GM11168 (cell line): ENCODE results near the gene GOLGA8F.
"Not testable (repeated sequence)": the region's sequence is repeated elsewhere in the genome, so short reads cannot be mapped to it uniquely, and the experiment has no call there.

ENCODE experiments used
- in situ Hi-C: fragments of 300-500 bp; cut with MboI; formaldehyde crosslinking; loops from one replicate; pipeline ENCODE4 v1.12.0; 2022; ENCODE audit warnings: low sequenced_read_pairs; ENCODE audit not compliant: unreplicated experiment

The GOLGA8F gene, protein sequence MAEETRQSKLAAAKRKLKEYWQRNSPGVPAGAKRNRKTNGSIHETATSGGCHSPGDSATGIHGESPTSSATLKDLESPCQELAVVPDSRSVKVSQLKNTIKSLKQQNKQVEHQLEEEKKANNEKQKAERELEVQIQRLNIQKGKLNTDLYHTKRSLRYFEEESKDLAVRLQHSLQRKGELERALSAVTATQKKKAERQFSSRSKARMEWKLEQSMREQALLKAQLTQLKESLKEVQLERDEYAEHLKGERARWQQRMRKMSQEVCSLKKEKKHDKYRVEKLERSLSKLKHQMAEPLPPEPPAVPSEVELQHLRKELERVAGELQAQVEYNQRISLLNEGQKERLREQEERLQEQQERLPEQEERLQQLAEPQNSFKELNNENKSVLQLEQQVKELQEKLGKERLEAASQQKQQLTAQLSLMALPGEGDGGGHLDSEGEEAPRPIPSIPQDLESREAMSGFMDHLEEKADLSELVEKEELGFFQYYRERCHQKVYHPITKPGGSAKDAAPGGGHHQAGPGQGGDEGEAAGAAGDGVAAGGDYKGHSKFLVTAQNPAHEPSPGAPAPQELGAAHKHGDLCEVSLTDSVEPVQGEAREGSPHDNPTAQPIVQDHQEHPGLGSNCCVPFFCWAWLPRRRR

DNA sequence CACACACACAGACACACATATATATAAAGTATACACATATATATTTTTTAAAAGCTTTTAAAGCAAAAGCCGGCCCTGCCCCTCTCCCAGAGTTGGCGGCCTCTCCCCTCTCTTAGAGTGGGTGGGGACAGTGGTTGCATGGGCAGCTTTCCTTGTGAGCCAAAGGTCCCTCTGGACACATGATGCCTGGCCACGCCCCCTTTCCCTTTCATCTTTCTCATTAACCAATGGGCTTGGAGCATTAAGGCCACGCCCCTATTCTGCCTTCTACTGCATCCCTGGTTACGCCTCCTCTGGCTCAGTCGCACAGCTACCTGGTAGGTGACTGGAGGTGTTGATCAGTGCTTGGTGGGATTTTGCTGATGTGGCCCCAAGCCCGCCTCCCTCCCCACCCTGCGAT lies at the start of gene GOLGA8F:
TSS of gene GOLGA8F (plus strand) at position 301 of the 400 bp plus-strand sequence. CDS start at position 399, 98 bp downstream.
- in situ Hi-C loops: not testable (repeated sequence)

DNA sequence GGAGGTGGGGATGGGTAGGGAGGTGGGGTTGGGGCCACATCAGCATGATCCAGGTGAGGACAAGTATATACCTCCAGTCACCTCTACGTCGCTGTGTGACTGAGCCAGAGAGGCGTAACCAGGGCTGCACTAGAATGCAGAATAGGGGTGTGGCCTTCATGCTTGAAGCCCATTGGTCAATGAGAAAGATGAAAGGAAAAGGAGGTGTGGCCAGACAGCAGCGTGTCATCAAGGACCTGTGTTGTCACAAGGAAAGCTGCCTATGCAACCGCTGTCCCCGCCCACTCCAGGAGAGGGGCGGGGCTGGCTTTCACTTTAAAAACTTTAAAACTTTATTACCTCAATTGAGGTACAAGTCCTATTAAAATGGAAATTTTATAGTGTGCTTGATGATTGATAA lies 20.5 kb upstream of the GOLGA8F start, which contains the start of gene GOLGA6L24:
TSS of gene GOLGA6L24 (minus strand) at position 101 of the 400 bp plus-strand sequence. CDS start at position 40, 61 bp downstream.
- in situ Hi-C loops: not testable (repeated sequence)

DNA sequence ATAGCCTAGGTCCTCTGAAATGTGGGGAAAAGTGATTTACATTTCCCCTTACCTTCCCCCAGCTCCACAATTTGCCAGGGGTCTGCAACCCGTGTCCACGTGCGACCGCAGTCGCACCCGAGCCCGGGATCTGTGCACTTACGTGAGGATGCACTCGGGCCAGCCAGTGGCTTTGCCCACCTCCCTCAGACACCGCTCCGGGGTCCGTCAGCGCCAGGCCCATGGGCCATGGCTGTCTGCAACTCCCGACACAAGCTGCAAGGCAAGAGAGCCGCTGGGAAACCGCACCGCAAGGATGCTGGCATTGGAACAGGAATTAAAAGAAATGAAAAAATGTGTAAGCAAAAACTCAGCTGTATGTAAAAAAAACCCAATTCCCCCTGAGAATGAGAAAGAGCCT lies 13.0 kb upstream of the GOLGA8F start:
- in situ Hi-C loops: not testable (repeated sequence)

DNA sequence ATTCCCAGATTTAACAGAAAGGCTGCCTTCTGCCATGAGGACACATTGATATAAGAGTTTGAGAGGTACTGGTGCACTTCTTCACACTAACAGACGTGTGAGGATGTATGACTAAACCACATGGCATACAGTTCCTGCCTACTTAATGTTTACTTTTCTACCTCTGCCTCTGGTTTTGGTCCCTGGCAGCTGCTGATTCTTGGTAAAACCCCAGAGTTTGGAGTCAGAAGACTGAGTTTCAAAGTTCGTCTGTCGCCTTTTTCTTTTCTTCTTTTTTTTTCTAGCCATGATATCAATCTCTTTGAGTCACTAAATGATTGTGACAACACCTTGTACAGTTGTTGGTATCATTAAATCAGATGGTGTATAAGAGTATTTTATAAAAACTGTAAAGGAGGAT lies 1.6 kb downstream of the GOLGA8F start:
- in situ Hi-C loops: not testable (repeated sequence)

DNA sequence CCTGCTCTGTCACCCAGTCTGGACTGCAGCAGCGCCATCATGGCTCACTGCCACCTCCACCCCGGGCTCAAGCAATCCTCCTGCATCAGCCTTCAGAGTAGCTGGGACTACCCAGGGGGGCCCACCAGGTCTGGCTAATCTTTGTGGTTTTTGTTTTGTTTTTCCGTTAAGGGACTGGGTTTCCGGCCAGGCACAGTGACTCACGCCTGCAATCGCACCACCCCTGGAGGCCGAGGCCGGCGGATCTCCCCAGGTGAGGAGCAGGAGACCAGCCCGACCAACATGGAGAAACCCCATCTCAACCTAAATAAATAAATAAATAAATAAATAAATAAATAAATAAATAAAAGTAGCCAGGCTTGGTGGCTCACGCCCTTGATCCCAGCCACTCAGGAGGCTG lies 17.6 kb downstream of the GOLGA8F start:
- in situ Hi-C loops: not testable (repeated sequence)

DNA sequence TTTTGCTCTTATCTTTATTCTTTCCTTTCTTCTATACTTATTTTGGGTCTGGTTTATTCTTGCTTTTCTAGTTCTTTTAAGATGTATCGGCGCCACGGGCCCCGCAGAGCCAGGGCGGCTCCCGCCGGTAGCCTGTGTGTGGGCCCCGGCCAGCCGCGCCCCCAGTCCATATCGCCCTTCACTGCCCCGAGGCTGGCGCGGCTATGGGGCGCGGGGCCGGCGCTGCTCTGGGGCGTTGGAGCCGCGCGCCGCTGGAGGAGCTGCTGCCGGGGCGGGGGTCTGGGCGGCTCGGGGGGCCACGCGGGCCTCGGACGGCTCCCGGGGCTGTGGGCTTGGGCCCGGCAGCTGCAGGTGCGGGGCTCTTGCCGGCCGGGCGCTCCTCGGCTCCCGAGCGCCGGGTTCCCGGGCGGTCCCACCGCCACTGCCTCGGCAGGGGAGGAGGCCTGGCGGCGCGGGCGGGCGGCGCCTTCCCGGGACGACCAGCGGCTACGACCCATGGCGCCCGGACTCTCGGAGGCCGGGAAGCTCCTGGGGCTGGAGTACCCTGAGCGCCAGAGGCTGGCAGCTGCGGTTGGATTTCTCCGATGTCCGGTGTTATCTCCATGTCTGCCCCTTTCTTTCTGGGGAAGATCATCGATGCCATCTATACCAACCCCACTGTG lies 24.4 kb downstream of the GOLGA8F start:
- in situ Hi-C loops: not testable (repeated sequence)

DNA sequence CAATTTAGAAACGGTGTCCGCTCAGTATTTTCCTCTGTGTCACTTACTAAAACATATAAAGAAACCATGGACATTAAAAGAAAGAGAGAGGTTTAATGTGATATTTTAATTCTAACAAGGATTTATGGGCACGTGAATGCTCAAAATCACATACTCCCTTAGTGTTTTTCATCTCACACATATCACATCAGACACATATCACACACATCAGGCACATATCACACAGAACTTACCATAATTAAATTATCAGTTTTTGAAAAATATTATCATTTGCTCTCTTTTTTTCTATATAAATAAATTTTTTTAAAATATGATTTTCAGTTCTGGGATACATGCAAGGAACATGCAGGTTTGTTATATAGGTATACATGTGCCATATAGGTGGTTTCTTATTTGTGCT lies 42.0 kb downstream of the GOLGA8F start:
- in situ Hi-C loops: not testable (repeated sequence)

DNA sequence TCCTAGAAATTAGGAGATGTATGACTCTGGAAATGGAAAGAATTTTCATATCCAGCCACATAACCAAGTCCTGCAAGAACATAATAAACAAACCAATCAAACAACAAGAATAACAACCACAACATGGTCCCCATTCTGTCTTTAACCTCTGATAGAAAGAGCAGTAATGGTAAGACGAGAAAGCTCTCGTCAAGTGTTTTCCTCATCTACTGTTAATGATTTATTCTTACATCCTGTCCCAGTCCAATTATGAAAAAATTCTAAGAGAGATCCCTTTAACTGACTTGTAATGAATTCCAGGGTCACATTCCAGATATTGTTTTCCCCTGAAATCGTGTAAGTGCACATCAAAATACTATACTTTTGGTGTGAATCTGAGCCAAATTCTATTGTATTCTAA lies 57.1 kb downstream of the GOLGA8F start:
- in situ Hi-C loops: not testable (repeated sequence)
